ES-I3 (cell line): ENCODE data around the gene HELZ2.
"Not testable (repeated sequence)": the region's sequence is repeated elsewhere in the genome, so short reads cannot be mapped to it uniquely, and the experiment has no call there.

Experiments
- H3K36me3 ChIP-seq: 2 replicates; pipeline ENCODE4 v1.6.1; 2013; ENCODE audit warnings: mild to moderate bottlenecking, low read length, control low read depth, moderate library complexity; ENCODE audit not compliant: insufficient read depth
- H3K4me1 ChIP-seq: 2 replicates; pipeline ENCODE4 v1.6.1; 2013; ENCODE audit warnings: mild to moderate bottlenecking, control low read depth, low read length; ENCODE audit not compliant: insufficient read depth
- H3K9ac ChIP-seq: 2 replicates; pipeline ENCODE4 v1.6.1; 2013; ENCODE audit warnings: low read depth, mild to moderate bottlenecking, low read length, moderate library complexity
- H3K9me3 ChIP-seq: 2 replicates; pipeline ENCODE4 v1.6.1; 2013; ENCODE audit warnings: mild to moderate bottlenecking, low read length, moderate library complexity; ENCODE audit not compliant: control insufficient read depth, insufficient read depth

The HELZ2 gene

DNA sequence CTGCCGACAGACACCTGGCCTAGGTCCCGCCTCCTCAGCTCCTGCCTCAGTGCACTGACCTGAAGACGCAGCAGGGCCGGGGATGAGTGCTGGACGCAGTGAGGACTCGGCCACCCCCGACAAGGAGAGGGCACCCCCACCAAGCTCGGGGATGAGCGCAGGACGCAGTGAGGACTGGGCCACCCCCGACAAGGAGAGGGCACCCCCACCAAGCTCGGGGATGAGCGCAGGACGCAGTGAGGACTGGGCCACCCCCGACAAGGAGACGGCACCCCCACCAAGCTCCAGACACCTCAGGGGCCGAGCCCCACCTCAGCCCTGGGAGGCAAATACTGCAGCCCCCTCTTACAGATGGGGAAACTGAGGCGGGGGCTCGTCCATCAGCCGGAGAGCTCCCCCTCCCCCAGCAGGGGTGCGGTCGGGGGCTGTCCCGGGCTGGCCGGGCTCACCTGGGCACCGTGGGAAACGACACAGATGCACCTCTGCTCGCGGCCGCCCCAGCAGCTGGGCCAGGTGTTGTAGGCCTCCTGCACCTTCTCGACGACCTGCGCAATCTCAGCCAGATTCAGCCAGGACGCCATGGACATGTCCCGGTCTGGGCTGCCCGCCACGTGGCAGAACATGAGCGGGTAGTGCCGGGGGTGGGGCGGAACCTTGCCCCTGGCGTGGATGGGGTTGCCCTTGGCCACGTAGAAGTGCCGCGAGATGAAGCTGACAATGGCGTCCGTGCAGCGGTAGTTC lies 7.5 kb downstream of the HELZ2 start:
- Histone ChIP-seq H3K36me3 (no peaks in the 10 kb centered on the region), H3K4me1 (no peaks in the 10 kb centered on the region)

DNA sequence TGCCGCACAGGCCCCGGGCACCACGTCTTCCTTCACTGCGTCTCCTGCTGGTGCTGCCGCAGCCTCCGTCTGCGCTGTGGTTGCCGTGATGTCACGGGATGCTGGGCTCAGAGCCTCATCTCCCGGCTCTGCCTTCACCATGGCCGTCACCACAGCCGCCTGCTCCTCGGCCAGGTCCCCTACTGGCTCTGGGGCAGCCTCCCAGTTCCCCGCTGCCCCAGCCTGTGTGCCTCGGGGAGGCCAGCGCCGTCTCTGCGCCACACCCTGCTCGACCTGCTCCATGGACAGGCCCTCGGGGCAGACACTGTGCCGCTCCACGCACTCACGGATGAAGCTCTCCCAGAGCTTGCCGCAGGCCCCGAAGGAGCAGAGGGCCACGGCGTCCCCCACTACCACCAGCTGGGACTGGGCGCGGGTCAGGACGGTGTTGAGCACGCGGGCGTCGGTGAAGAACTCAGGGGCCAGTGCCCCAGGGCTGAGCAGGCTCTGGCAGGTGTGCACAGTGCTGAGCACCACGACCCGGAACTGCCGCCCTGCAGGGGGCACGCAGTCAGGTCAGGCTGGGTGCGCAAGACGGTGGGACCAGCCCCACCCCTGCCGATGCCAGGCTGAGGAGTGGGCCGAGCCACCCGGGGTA lies 8.2 kb downstream of the HELZ2 start:
- H3K9me3 ChIP-seq, result no peaks in the 10 kb centered on the region
- H3K36me3 ChIP-seq, result no peaks in the 10 kb centered on the region
- H3K4me1 ChIP-seq, result no peaks in the 10 kb centered on the region
- H3K9ac ChIP-seq, result no peak overlapping the region

More for the DNA sequence above, 7.5 kb downstream of the HELZ2 start:
- H3K9me3 ChIP-seq, result no peaks in the 10 kb centered on the region
- no peak overlapping the region for H3K9ac ChIP-seq

- Histone ChIP-seq H3K36me3 (no peaks in the 10 kb centered on the region), H3K9ac (no peak overlapping the region), H3K4me1 (no peaks in the 10 kb centered on the region), H3K9me3 (no peaks in the 10 kb centered on the region)
Measured at GRCh38 chr20:63565021-63565698, 8.9 kb downstream of the HELZ2 start.

DNA sequence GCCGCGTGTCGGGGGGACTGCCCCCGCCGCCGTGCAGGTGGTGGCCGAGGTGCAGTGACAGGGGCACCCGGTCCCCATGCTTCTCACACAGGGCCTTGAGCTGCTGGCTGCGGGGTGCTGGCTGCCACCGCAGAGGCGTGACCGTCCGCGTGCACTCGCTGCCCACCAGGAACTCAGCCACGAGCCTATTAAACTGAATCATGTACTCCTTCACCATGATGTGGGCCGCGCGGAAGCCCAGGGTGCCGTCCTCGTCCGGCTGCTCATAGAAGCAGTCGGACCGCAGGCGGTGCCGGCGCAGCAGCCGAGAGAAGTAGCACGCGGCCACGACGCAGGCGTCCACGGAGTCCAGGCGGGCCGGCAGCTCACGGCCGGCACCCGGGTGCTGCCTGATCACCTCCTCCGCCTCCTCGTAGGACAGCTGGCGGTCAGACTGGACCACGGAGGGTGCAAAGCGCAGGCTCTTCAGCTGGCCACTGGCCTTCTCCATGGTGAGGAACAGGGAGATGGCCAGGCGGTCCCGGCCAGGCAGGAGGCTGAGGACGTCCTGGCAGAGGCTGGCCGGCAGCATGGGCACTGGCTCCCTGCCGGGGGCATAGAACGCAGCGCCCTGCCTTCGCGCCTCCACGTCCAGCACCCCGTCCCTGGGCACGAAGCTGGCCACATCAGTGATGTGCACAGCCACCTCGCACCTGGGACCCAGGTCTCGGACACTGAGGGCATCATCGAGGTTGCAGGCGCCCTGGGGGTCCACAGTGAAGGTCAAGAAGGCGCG lies 9.8 kb downstream of the HELZ2 start:
- H3K36me3 ChIP-seq, result no peaks in the 10 kb centered on the region
- H3K9me3 ChIP-seq, result no peaks in the 10 kb centered on the region
- H3K9ac ChIP-seq, result no peak overlapping the region
- no peaks in the 10 kb centered on the region for H3K4me1 ChIP-seq

DNA sequence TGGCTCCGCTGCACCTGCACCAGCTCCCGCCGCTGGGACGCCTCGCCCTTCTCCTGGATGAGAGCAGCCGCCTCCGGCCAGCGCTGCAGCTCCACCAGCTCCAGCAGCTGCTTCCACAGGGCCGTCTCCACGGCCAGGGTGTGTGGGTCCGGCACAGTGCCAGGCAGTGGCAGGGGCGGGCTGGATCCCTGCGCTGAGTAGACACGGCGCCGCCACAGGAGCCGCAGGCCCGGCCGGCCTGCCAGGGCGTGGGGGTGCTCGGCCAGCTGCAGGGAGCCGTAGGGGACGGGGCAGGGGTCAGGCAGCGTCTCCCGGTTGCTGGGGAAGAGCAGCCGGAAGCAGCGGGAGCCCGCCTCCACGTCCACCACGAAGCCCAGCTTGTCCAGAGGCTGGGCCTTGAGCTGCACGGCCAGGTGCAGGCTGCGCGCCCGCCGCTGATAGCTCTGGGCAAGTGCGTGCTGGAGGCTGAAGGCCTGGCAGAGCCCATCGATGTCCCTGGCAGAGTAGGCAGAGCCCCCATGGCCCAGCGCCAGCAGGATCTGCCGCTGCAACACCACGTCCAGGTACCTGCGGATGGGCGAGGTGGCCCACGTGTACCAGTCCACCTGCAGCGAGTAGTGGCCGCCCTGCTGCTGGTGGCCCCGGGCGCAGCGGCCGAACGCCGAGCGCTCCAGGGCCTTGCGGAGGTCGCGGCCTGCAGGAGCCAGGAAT lies 10.7 kb downstream of the HELZ2 start:
- no peaks in the 10 kb centered on the region for H3K36me3 ChIP-seq
- no peaks in the 10 kb centered on the region for H3K9me3 ChIP-seq
- no peak overlapping the region for H3K9ac ChIP-seq
- H3K4me1 ChIP-seq, result no peaks in the 10 kb centered on the region

GRCh38 chr20:63562461-63563224 lies 11.4 kb downstream of the HELZ2 start:
- Histone ChIP-seq H3K4me1 (no peaks in the 10 kb centered on the region), H3K9me3 (no peaks in the 10 kb centered on the region), H3K9ac (no peak overlapping the region), H3K36me3 (no peaks in the 10 kb centered on the region)

GRCh38 chr20:63561624-63562396 lies 12.2 kb downstream of the HELZ2 start:
- H3K9ac ChIP-seq, result no peak overlapping the region
- no peaks in the 10 kb centered on the region for H3K36me3 ChIP-seq
- H3K9me3 ChIP-seq, result no peaks in the 10 kb centered on the region
- H3K4me1 ChIP-seq, result no peaks in the 10 kb centered on the region

GRCh38 chr20:63560856-63561609 lies 13.0 kb downstream of the HELZ2 start:
- H3K9me3 ChIP-seq, result no peaks in the 10 kb centered on the region
- H3K36me3 ChIP-seq, result no peaks in the 10 kb centered on the region
- H3K4me1 ChIP-seq, result no peaks in the 10 kb centered on the region
- no peak overlapping the region for H3K9ac ChIP-seq

DNA sequence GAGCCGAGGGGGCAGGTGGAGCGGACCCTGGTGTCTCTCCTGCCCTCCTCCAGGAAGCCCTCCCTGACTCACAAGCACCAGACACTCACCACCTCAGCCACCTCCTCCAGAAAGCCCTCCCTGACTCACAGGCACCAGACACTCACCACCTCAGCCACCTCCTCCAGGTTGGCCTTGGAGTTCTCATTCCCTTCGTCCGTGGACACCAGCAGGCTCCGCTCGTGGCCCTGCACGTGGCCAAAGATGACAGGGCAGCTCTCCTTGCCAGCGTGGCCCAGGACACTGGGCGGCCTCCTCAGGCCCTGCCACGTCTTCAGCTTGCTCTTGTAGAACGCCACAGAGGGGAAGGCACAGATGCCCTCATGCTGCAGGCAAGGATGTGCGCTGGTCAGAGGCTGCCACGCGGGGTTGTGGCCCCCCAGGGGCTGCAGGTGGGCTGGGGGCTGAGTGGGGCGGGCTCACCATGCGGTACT lies 13.7 kb downstream of the HELZ2 start:
- no peak overlapping the region for H3K9ac ChIP-seq
- no peaks in the 10 kb centered on the region for H3K36me3 ChIP-seq
- no peaks in the 10 kb centered on the region for H3K9me3 ChIP-seq
- H3K4me1 ChIP-seq, result no peaks in the 10 kb centered on the region

GRCh38 chr20:63559485-63560332 lies 14.3 kb downstream of the HELZ2 start:
- not testable (repeated sequence) for H3K9me3 ChIP-seq, H3K4me1 ChIP-seq, H3K9ac ChIP-seq, H3K36me3 ChIP-seq

GRCh38 chr20:63558804-63559484 lies 15.1 kb downstream of the HELZ2 start:
- Histone ChIP-seq H3K36me3 (no peaks in the 10 kb centered on the region), H3K9ac (no peak overlapping the region), H3K9me3 (no peaks in the 10 kb centered on the region), H3K4me1 (no peaks in the 10 kb centered on the region)
